OCI-LY3 (cell line): ENCODE measurements around the gene TSPAN9.

ENCODE experiments used
- H2AFZ ChIP-seq: fragments of 200-600, 300-600 bp; shearing (Covaris generic); 2 replicates; pipeline ENCODE4 v1.6.0; 2014; ENCODE audit warnings: antibody characterized with exemption, low read depth, low read length
- H3K27ac ChIP-seq: fragments of 200-600, 300-600 bp; sonication (generic); 2 replicates; pipeline ENCODE4 v1.5.1; 2014; ENCODE audit warnings: mild to moderate bottlenecking, low read length, moderate library complexity, mixed read lengths
- H3K27me3 ChIP-seq: fragments of 200-600, 300-600 bp; sonication (generic); 2 replicates; pipeline ENCODE4 v1.6.1; 2014; ENCODE audit warnings: low read depth, low read length, mixed read lengths
- H3K36me3 ChIP-seq: fragments of 200-600, 300-600 bp; sonication (generic); replicated peaks from 2 replicates; pipeline ENCODE3; 2014; ENCODE audit warnings: low read depth, low read length, mixed read lengths
- H3K4me1 ChIP-seq: fragments of 300-600, 200-600 bp; sonication (generic); 2 replicates; pipeline ENCODE4 v1.6.1; 2014; ENCODE audit warnings: low read length, mixed read lengths
- H3K4me2 ChIP-seq: fragments of 200-600, 300-600 bp; sonication (generic); 2 replicates; pipeline ENCODE4 v1.6.1; 2014; ENCODE audit warnings: low read length, mixed read lengths
- H3K4me3 ChIP-seq: fragments of 300-600, 200-600 bp; sonication (generic); 2 replicates; pipeline ENCODE4 v1.5.1; 2014; ENCODE audit warnings: antibody characterized with exemption, mild to moderate bottlenecking, low read length, moderate library complexity
- H3K79me2 ChIP-seq: fragments of 300-600, 200-600 bp; shearing (Covaris generic); 2 replicates; pipeline ENCODE4 v1.6.1; 2014; ENCODE audit warnings: mild to moderate bottlenecking, low read length, mixed read lengths
- H3K9ac ChIP-seq: fragments of 300-600, 200-600 bp; shearing (Covaris generic); 2 replicates; pipeline ENCODE4 v1.6.0; 2014; ENCODE audit warnings: mild to moderate bottlenecking, low read length, moderate library complexity
- H3K9me3 ChIP-seq: fragments of 200-600, 300-600 bp; shearing (Covaris generic); 2 replicates; pipeline ENCODE4 v1.6.1; 2014; ENCODE audit warnings: low read length, mixed read lengths; ENCODE audit not compliant: insufficient read depth
- H4K20me1 ChIP-seq: fragments of 200-600, 300-600 bp; sonication (generic); 2 replicates; pipeline ENCODE4 v1.6.1; 2016; ENCODE audit warnings: low read length, mixed read lengths; ENCODE audit not compliant: insufficient read depth
- EZH2phosphoT487 ChIP-seq: fragments of 200-600 bp; shearing (Covaris generic); IDR thresholded peaks from 2 replicates; pipeline ENCODE4 v1.6.1; 2018; ENCODE audit warnings: antibody characterized with exemption, mixed run types, low read depth
- TF ChIP-seq, protein P1 (sequence below): fragments of 200-600, 300-600 bp; sonication (generic); IDR thresholded peaks from 2 replicates; pipeline ENCODE4 v1.5.1; 2014; ENCODE audit warnings: antibody characterized with exemption, low read length, low read depth

TSPAN9 gene

GRCh38 chr12:3224530-3224903, 147.3 kb downstream of the TSPAN9 start:
- 0 out of 2 replicates have a peak, but pooled peaks cover 3% of the 10 kb centered on the region for H3K9me3 ChIP-seq
- H3K4me3 ChIP-seq: no peak overlapping the region
- TF ChIP-seq, protein P1, sequence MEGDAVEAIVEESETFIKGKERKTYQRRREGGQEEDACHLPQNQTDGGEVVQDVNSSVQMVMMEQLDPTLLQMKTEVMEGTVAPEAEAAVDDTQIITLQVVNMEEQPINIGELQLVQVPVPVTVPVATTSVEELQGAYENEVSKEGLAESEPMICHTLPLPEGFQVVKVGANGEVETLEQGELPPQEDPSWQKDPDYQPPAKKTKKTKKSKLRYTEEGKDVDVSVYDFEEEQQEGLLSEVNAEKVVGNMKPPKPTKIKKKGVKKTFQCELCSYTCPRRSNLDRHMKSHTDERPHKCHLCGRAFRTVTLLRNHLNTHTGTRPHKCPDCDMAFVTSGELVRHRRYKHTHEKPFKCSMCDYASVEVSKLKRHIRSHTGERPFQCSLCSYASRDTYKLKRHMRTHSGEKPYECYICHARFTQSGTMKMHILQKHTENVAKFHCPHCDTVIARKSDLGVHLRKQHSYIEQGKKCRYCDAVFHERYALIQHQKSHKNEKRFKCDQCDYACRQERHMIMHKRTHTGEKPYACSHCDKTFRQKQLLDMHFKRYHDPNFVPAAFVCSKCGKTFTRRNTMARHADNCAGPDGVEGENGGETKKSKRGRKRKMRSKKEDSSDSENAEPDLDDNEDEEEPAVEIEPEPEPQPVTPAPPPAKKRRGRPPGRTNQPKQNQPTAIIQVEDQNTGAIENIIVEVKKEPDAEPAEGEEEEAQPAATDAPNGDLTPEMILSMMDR: no peak
- TF ChIP-seq EZH2phosphoT487: no peak
- H3K27ac ChIP-seq: 0 out of 2 replicates have a peak overlapping the region, but pooled peaks have one; percentile 16
- H4K20me1 ChIP-seq: no peaks in the 10 kb centered on the region
- no peak overlapping the region for H2AFZ ChIP-seq
- H3K36me3 ChIP-seq: no peaks in the 10 kb centered on the region
- H3K4me1 ChIP-seq: peaks cover 50% of the 10 kb centered on the region
- H3K4me2 ChIP-seq: peak overlapping the region; percentile 46
- H3K79me2 ChIP-seq: no peaks in the 10 kb centered on the region
- H3K27me3 ChIP-seq: peaks cover 9% of the 10 kb centered on the region; the same call in 1 of the 2 replicates
- no peak overlapping the region for H3K9ac ChIP-seq

- Histone ChIP-seq H3K4me2 (peak overlapping the region; percentile 46), H3K9ac (0 out of 2 replicates have a peak overlapping the region, but pooled peaks have one; percentile 9), H3K27me3 (peaks cover 9% of the 10 kb centered on the region; the same call in 1 of the 2 replicates), H3K9me3 (0 out of 2 replicates have a peak, but pooled peaks cover 3% of the 10 kb centered on the region), H2AFZ (no peak overlapping the region), H3K4me3 (no peak overlapping the region), H3K79me2 (no peaks in the 10 kb centered on the region), H3K27ac (peak overlapping the region; percentile 16; the same call in 1 of the 2 replicates), H3K36me3 (no peaks in the 10 kb centered on the region), H4K20me1 (no peaks in the 10 kb centered on the region), H3K4me1 (peaks cover 56% of the 10 kb centered on the region)
- no peak for TF ChIP-seq EZH2phosphoT487
- TF ChIP-seq, protein P1: no peak
These were observed 148.1 kb downstream of the TSPAN9 start for GRCh38 chr12:3225154-3225795.

- TF ChIP-seq, protein P1: no peak
- peaks cover 56% of the 10 kb centered on the region for H3K4me1 ChIP-seq
- 0 out of 2 replicates have a peak overlapping the region, but pooled peaks have one; percentile 9 for H3K9ac ChIP-seq
- H2AFZ ChIP-seq: no peak overlapping the region
- H3K79me2 ChIP-seq: no peaks in the 10 kb centered on the region
- peaks cover 9% of the 10 kb centered on the region; the same call in 1 of the 2 replicates for H3K27me3 ChIP-seq
- H3K36me3 ChIP-seq: no peaks in the 10 kb centered on the region
- H3K27ac ChIP-seq: 0 out of 2 replicates have a peak overlapping the region, but pooled peaks have one; percentile 16
- no peak overlapping the region for H3K4me3 ChIP-seq
- no peaks in the 10 kb centered on the region for H4K20me1 ChIP-seq
- H3K4me2 ChIP-seq: peak overlapping the region; percentile 46
- 0 out of 2 replicates have a peak, but pooled peaks cover 3% of the 10 kb centered on the region for H3K9me3 ChIP-seq
These were observed 148.6 kb downstream of the TSPAN9 start for GRCh38 chr12:3225796-3226180.

GRCh38 chr12:3226264-3226663, 149.1 kb downstream of the TSPAN9 start:
- peaks cover 56% of the 10 kb centered on the region for H3K4me1 ChIP-seq
- H3K9me3 ChIP-seq: 0 out of 2 replicates have a peak, but pooled peaks cover 3% of the 10 kb centered on the region
- H3K9ac ChIP-seq: no peak overlapping the region
- no peaks in the 10 kb centered on the region for H3K36me3 ChIP-seq
- H3K27ac ChIP-seq: no peak overlapping the region
- H4K20me1 ChIP-seq: no peaks in the 10 kb centered on the region
- TF ChIP-seq EZH2phosphoT487: no peak
- TF ChIP-seq, protein P1: no peak
- H3K4me3 ChIP-seq: no peak overlapping the region
- H3K27me3 ChIP-seq: peaks cover 9% of the 10 kb centered on the region; the same call in 1 of the 2 replicates
- H3K79me2 ChIP-seq: no peaks in the 10 kb centered on the region
- H3K4me2 ChIP-seq: 0 out of 2 replicates have a peak overlapping the region, but pooled peaks have one; percentile 46
- no peak overlapping the region for H2AFZ ChIP-seq
